MM.1S (cell line): Measurements from ENCODE around the gene RIC8A.

Experiments
- EZH2 ChIP-seq: fragments of 300-600 bp; sonication (generic); optimal IDR thresholded peaks from 2 replicates; pipeline ENCODE3; 2017; ENCODE audit warnings: low read depth, mild to moderate bottlenecking, antibody characterized with exemption, low read length, mixed read lengths
- TF ChIP-seq, protein P1 (sequence below): fragments of 300-600 bp; sonication (generic); IDR thresholded peaks from 2 replicates; pipeline ENCODE4 v1.5.1; 2016; ENCODE audit warnings: antibody characterized with exemption, low read length, mixed read lengths

DNA sequence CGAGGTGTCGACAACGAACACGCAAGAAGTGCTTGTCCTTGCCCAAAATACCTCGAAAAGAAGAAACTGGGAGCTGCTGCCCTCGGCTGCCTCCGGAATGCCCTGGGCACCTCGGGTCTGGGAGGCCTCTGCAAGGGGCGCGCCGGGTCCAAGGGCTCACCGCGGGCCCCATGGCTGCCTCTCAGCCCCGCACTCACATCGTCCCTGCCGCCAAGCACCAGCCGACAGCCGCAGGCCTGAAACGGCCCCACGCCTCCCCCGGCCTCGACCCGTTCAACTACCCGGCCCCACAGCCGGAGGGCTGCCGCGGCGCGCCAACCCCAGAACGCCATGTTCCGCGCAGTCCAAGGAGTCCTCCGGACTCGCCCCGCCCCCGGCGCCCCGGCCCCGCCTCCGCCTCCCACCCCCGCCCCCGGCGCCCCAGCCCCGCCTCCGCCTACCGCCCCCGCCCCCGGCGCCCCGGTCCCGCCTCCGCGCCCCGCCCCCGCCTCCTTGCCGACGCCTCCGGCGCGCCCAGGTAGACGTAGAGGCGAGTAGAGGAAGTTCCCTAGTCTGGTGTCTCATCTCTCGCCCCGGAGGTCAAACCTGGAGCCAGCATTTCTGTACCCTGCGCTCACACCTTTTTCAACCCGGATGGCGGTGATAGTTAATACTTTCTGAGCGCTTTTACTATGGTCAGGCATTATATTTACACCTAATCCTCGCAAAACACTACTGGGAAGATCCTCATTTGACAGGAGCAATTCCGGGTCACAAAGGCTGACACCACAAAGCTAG is 28.7 kb downstream of the RIC8A start, which contains the start of gene SIRT3:
- TF ChIP-seq, protein P1, sequence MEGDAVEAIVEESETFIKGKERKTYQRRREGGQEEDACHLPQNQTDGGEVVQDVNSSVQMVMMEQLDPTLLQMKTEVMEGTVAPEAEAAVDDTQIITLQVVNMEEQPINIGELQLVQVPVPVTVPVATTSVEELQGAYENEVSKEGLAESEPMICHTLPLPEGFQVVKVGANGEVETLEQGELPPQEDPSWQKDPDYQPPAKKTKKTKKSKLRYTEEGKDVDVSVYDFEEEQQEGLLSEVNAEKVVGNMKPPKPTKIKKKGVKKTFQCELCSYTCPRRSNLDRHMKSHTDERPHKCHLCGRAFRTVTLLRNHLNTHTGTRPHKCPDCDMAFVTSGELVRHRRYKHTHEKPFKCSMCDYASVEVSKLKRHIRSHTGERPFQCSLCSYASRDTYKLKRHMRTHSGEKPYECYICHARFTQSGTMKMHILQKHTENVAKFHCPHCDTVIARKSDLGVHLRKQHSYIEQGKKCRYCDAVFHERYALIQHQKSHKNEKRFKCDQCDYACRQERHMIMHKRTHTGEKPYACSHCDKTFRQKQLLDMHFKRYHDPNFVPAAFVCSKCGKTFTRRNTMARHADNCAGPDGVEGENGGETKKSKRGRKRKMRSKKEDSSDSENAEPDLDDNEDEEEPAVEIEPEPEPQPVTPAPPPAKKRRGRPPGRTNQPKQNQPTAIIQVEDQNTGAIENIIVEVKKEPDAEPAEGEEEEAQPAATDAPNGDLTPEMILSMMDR = no peak
- no peak for TF ChIP-seq EZH2
